Peyer's patch (tissue), 4 donors: ENCODE measurements around the gene UCP3. TPM values are rescaled to one million over a fixed set of nuclear protein-coding genes. Genes with fewer than 3 reads are reported as not detected.

Experiments used
- DNase-seq, 3 donors: peaks; one replicate each; pipeline ENCODE4 v3.0.0-alpha.2; 2017 to 2019
- H3K27ac ChIP-seq, 4 donors: fragments of 200-600 bp; sonication (generic); one replicate each; pipeline ENCODE4 v1.5.1; 2016 to 2019
- H3K27me3 ChIP-seq, 2 donors: fragments of 200-600 bp; sonication (generic); one replicate each; pipeline ENCODE4 v1.5.1; 2019
- H3K36me3 ChIP-seq, 3 donors: fragments of 200-600 bp; sonication (generic); one replicate each; pipeline ENCODE4 v1.5.1; 2016 to 2019
- H3K4me1 ChIP-seq, 4 donors: fragments of 200-600 bp; sonication (generic); one replicate each; pipeline ENCODE4 v1.5.1; 2016 to 2019
- H3K4me3 ChIP-seq, 4 donors: fragments of 200-600 bp; sonication (generic); 1 replicate in 3 of 4; 2 replicates in 1 of 4; pipeline ENCODE4 v1.5.1; 2016 to 2019; ENCODE audit warnings: mild to moderate bottlenecking in 1 of 4
- H3K9me3 ChIP-seq, 4 donors: fragments of 200-600 bp; sonication (generic); one replicate each; pipeline ENCODE4 v1.5.1; 2016 to 2019; ENCODE audit warnings: mild to moderate bottlenecking in 1 of 4
- POLR2A ChIP-seq, 2 donors: fragments of 450-650 bp; IDR thresholded peaks; one replicate each; pipeline ENCODE4 v1.5.1; 2017; ENCODE audit warnings: antibody characterized with exemption in 2 of 2, mild to moderate bottlenecking in 2 of 2, moderate library complexity in 2 of 2
- total RNA-seq, 4 donors: library from RNA; depleted of rRNA; stranded (reverse); fragments of >200 nt; gene quantifications; one replicate each; pipeline ENCODE4 v1.1.0, GENCODE V29; 2016
- TF ChIP-seq, protein P1 (sequence below), 6 experiments: fragments of 450-650 bp in 4 of 6; fragments of 200-600 bp in 2 of 6; sonication (generic) in 1 of 6; IDR thresholded peaks; one replicate each; pipeline ENCODE4 v1.5.1; 2017 to 2019; ENCODE audit warnings: antibody characterized with exemption in 6 of 6, mild to moderate bottlenecking in 3 of 6, moderate library complexity in 1 of 6

The UCP3 gene
- total RNA-seq, 4 donors from 2014 or later, result 0.76 to 3.4 (median 2.2) TPM

GRCh38 chr11:73981051-73981805 lies 27.7 kb downstream of the UCP3 start:
- no peaks in the 10 kb centered on the region for H3K9me3 ChIP-seq
- peak in 1 of 3 donors; percentile 42 for DNase-seq
- peak overlapping the region; percentile 57 to 76 (median 63) for H3K4me3 ChIP-seq
- peaks cover 0 to 25% (median 15%) of the 10 kb centered on the region in 4 donors for H3K4me1 ChIP-seq
- peaks cover 0 to 24% (median 0%) of the 10 kb centered on the region in 3 donors for H3K36me3 ChIP-seq
- H3K27ac ChIP-seq, result peak overlapping the region; percentile 90 to 95 (median 90)
- TF ChIP-seq, protein P1, sequence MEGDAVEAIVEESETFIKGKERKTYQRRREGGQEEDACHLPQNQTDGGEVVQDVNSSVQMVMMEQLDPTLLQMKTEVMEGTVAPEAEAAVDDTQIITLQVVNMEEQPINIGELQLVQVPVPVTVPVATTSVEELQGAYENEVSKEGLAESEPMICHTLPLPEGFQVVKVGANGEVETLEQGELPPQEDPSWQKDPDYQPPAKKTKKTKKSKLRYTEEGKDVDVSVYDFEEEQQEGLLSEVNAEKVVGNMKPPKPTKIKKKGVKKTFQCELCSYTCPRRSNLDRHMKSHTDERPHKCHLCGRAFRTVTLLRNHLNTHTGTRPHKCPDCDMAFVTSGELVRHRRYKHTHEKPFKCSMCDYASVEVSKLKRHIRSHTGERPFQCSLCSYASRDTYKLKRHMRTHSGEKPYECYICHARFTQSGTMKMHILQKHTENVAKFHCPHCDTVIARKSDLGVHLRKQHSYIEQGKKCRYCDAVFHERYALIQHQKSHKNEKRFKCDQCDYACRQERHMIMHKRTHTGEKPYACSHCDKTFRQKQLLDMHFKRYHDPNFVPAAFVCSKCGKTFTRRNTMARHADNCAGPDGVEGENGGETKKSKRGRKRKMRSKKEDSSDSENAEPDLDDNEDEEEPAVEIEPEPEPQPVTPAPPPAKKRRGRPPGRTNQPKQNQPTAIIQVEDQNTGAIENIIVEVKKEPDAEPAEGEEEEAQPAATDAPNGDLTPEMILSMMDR (IDR thresholded peaks at IDR 0.05), result no peak
- no peak for TF ChIP-seq POLR2A (IDR thresholded peaks at IDR 0.05)
- no peaks in the 10 kb centered on the region for H3K27me3 ChIP-seq

- Histone ChIP-seq H3K4me3 (peak overlapping the region; percentile 57 to 76 (median 63)), H3K4me1 (peaks cover 0 to 25% (median 17%) of the 10 kb centered on the region in 4 donors), H3K27ac (peak overlapping the region; percentile 62 to 95 (median 90)), H3K9me3 (no peaks in the 10 kb centered on the region), H3K36me3 (peaks cover 0 to 34% (median 0%) of the 10 kb centered on the region in 3 donors), H3K27me3 (no peaks in the 10 kb centered on the region)
- DNase-seq, result peak; percentile 64 to 95 (median 93)
- TF ChIP-seq, protein P1 (IDR thresholded peaks at IDR 0.05), result peak in 1 of 6 experiments; percentile 10
- peak; percentile 12 to 31 for TF ChIP-seq POLR2A (IDR thresholded peaks at IDR 0.05)
Measured at GRCh38 chr11:73980001-73980961, 28.6 kb downstream of the UCP3 start.

GRCh38 chr11:73978576-73979086 lies 30.3 kb downstream of the UCP3 start:
- DNase-seq, result peak in 1 of 3 donors; percentile 22
- H3K4me1 ChIP-seq, result peaks cover 0 to 31% (median 23%) of the 10 kb centered on the region in 4 donors
- peak overlapping the region in 2 of 4 donors; percentile 71 to 95 for H3K27ac ChIP-seq
- no peak for TF ChIP-seq POLR2A (IDR thresholded peaks at IDR 0.05)
- TF ChIP-seq, protein P1 (IDR thresholded peaks at IDR 0.05), result no peak
- H3K9me3 ChIP-seq, result no peaks in the 10 kb centered on the region
- H3K36me3 ChIP-seq, result peaks cover 0 to 38% (median 0%) of the 10 kb centered on the region in 3 donors
- no peaks in the 10 kb centered on the region for H3K27me3 ChIP-seq
- no peak overlapping the region for H3K4me3 ChIP-seq

- peaks cover 0 to 38% (median 0%) of the 10 kb centered on the region in 3 donors for H3K36me3 ChIP-seq
- H3K27ac ChIP-seq, result peak overlapping the region in 1 of 4 donors; percentile 95
- H3K4me3 ChIP-seq, result peak overlapping the region in 1 of 4 donors; percentile 1
- TF ChIP-seq, protein P1 (IDR thresholded peaks at IDR 0.05), result no peak
- TF ChIP-seq POLR2A (IDR thresholded peaks at IDR 0.05), result no peak
- no peaks in the 10 kb centered on the region for H3K9me3 ChIP-seq
- peak in 1 of 3 donors; percentile 32 for DNase-seq
- H3K27me3 ChIP-seq, result no peaks in the 10 kb centered on the region
- H3K4me1 ChIP-seq, result peaks cover 0 to 37% (median 25%) of the 10 kb centered on the region in 4 donors
Measured at GRCh38 chr11:73977856-73978519, 30.9 kb downstream of the UCP3 start.
